ENCODE results near the gene IL1B.

IL1B gene

GRCh38 chr2:112787729-112788393 is 48.7 kb downstream of the IL1B start:
- Histone ChIP-seq H3K4me3 (no peak overlapping the region), H3K27ac (no peak overlapping the region)
- no peak for DNase-seq (ENCODE audit: low spot score)
- TF ChIP-seq CTCF (IDR thresholded peaks at IDR 0.05), result no peak

- Histone ChIP-seq H3K27ac (no peak overlapping the region), H3K4me3 (no peak overlapping the region)
- TF ChIP-seq CTCF (IDR thresholded peaks at IDR 0.05), result no peak
- no peak for DNase-seq (ENCODE audit: low spot score)
Measured at GRCh38 chr2:112787294-112787693, 49.3 kb downstream of the IL1B start.

GRCh38 chr2:112784199-112785189 is 52.1 kb downstream of the IL1B start, which contains the start of gene IL1A:
IL1A (minus strand) TSS chr2:112784493; CDS start chr2:112783770, 723 bp downstream.
- Histone ChIP-seq H3K4me3 (no peak within 1 kb of the TSS), H3K27ac (no peak within 1 kb of the TSS)
- TF ChIP-seq CTCF (IDR thresholded peaks at IDR 0.05), result no peak
- no peak for DNase-seq (ENCODE audit: low spot score)

- Histone ChIP-seq H3K4me3 (no peak overlapping the region), H3K27ac (no peak overlapping the region)
- no peak for DNase-seq (ENCODE audit: low spot score)
- TF ChIP-seq CTCF (IDR thresholded peaks at IDR 0.05), result no peak
Measured at GRCh38 chr2:112783187-112783714, 53.3 kb downstream of the IL1B start.

- no peak for DNase-seq (ENCODE audit: low spot score)
- Histone ChIP-seq H3K27ac (no peak overlapping the region), H3K4me3 (no peak overlapping the region)
- TF ChIP-seq CTCF (IDR thresholded peaks at IDR 0.05), result no peak
Measured at GRCh38 chr2:112782234-112782799, 54.3 kb downstream of the IL1B start.
